ENCODE measurements around the gene ANAPC15. TPM values are rescaled to one million over a fixed set of nuclear protein-coding genes. Genes with fewer than 3 reads are reported as not detected.

The ANAPC15 gene
- total RNA-seq, 1 experiment from 2014 or later: 98.6 TPM

- Histone ChIP-seq H3K36me3 (ENCODE audit: control insufficient read depth, insufficient read depth, low read length) (0 out of 2 replicates have a peak, but pooled peaks cover 3% of the 10 kb centered on the region), H3K27me3 (replicated peaks; ENCODE audit: control insufficient read depth, insufficient read depth, low read length) (no peaks in the 10 kb centered on the region), H3K9me3 (no peaks in the 10 kb centered on the region), H3K4me3 (ENCODE audit: low read depth, low read length) (no peak overlapping the region), H3K4me1 (peaks cover 22% of the 10 kb centered on the region)
- CTCF ChIA-PET: interaction anchor here (0.6 to 1.0 kb wide), 2 partner anchors 9 to 36 kb away, joined by 3 to 8 read pairs; no protein-coding TSS in a partner anchor
- intact Hi-C loops (cut with micrococcal nuclease; ENCODE audit: unreplicated experiment): no loop called here
- peaks cover 24% of the 10 kb centered on the region for H3K36me3 Mint-ChIP-seq (ENCODE audit: insufficient read depth, unreplicated experiment)
- TF ChIP-seq CTCF (IDR thresholded peaks at IDR 0.05; ENCODE audit: insufficient read depth in 1 of 2, low read depth in 1 of 2, low read length in 1 of 2, severe bottlenecking in 1 of 2, unreplicated experiment in 1 of 2): no peak
- H3K9me3 Mint-ChIP-seq (ENCODE audit: unreplicated experiment): no peaks in the 10 kb centered on the region
- peak overlapping the region; percentile 24 for H3K27ac Mint-ChIP-seq (ENCODE audit: unreplicated experiment)
- no TSS peak for BruUV-seq (replicated peaks)
- no peak for DNase-seq
- H3K4me3 Mint-ChIP-seq (ENCODE audit: unreplicated experiment): no peak overlapping the region
- peaks cover 27% of the 10 kb centered on the region for H3K4me1 Mint-ChIP-seq (ENCODE audit: low read depth, unreplicated experiment)
- H3K27me3 Mint-ChIP-seq (ENCODE audit: insufficient read depth, unreplicated experiment): no peaks in the 10 kb centered on the region
- POLR2A ChIA-PET: interaction anchor here (1.0 kb wide), 1 partner anchor 36 kb away, joined by 3 read pairs; no protein-coding TSS in a partner anchor
These were observed 36.7 kb downstream of the ANAPC15 start for GRCh38 chr11:72075756-72076155.

GRCh38 chr11:72075109-72075508, 37.4 kb downstream of the ANAPC15 start:
- intact Hi-C loops (cut with micrococcal nuclease; ENCODE audit: unreplicated experiment): no loop called here
- H3K4me1 ChIP-seq: peaks cover 25% of the 10 kb centered on the region
- Mint-ChIP-seq H3K36me3 (ENCODE audit: insufficient read depth, unreplicated experiment) (peaks cover 17% of the 10 kb centered on the region), H3K4me3 (ENCODE audit: unreplicated experiment) (no peak overlapping the region), H3K4me1 (ENCODE audit: low read depth, unreplicated experiment) (peaks cover 27% of the 10 kb centered on the region), H3K27ac (ENCODE audit: unreplicated experiment) (peak overlapping the region; percentile 24), H3K27me3 (ENCODE audit: insufficient read depth, unreplicated experiment) (no peaks in the 10 kb centered on the region), H3K9me3 (ENCODE audit: unreplicated experiment) (no peaks in the 10 kb centered on the region)
- DNase-seq: no peak
- no peak overlapping the region for H3K4me3 ChIP-seq (ENCODE audit: low read depth, low read length)
- H3K36me3 ChIP-seq (ENCODE audit: control insufficient read depth, insufficient read depth, low read length): 0 out of 2 replicates have a peak, but pooled peaks cover 3% of the 10 kb centered on the region
- ChIA-PET POLR2A (interaction anchor here (1.0 kb wide), 1 partner anchor 36 kb away, joined by 3 read pairs; no protein-coding TSS in a partner anchor), CTCF (interaction anchor here (0.8 to 1.0 kb wide), 3 partner anchors 19 to 50 kb away, joined by 3 to 6 read pairs (median 3); no protein-coding TSS in a partner anchor)
- no peaks in the 10 kb centered on the region for H3K9me3 ChIP-seq
- peak in 1 of 2 experiments; percentile 28 for TF ChIP-seq CTCF (IDR thresholded peaks at IDR 0.05; ENCODE audit: insufficient read depth in 1 of 2, low read depth in 1 of 2, low read length in 1 of 2, severe bottlenecking in 1 of 2, unreplicated experiment in 1 of 2)
- BruUV-seq (replicated peaks): no TSS peak
- no peaks in the 10 kb centered on the region for H3K27me3 ChIP-seq (replicated peaks; ENCODE audit: control insufficient read depth, insufficient read depth, low read length)

GRCh38 chr11:72072348-72072747, 40.1 kb downstream of the ANAPC15 start:
- H3K27me3 Mint-ChIP-seq (ENCODE audit: insufficient read depth, unreplicated experiment): no peaks in the 10 kb centered on the region
- Histone ChIP-seq H3K9me3 (no peaks in the 10 kb centered on the region), H3K36me3 (ENCODE audit: control insufficient read depth, insufficient read depth, low read length) (0 out of 2 replicates have a peak, but pooled peaks cover 3% of the 10 kb centered on the region), H3K27me3 (replicated peaks; ENCODE audit: control insufficient read depth, insufficient read depth, low read length) (no peaks in the 10 kb centered on the region), H3K4me3 (ENCODE audit: low read depth, low read length) (no peak overlapping the region), H3K4me1 (peaks cover 26% of the 10 kb centered on the region)
- peak overlapping the region; percentile 50 for H3K27ac Mint-ChIP-seq (ENCODE audit: unreplicated experiment)
- H3K36me3 Mint-ChIP-seq (ENCODE audit: insufficient read depth, unreplicated experiment): peaks cover 33% of the 10 kb centered on the region
- no peak overlapping the region for H3K4me3 Mint-ChIP-seq (ENCODE audit: unreplicated experiment)
- H3K4me1 Mint-ChIP-seq (ENCODE audit: low read depth, unreplicated experiment): peaks cover 31% of the 10 kb centered on the region
- no peaks in the 10 kb centered on the region for H3K9me3 Mint-ChIP-seq (ENCODE audit: unreplicated experiment)
- BruUV-seq (replicated peaks): no TSS peak
- TF ChIP-seq CTCF (IDR thresholded peaks at IDR 0.05; ENCODE audit: insufficient read depth in 1 of 2, low read depth in 1 of 2, low read length in 1 of 2, severe bottlenecking in 1 of 2, unreplicated experiment in 1 of 2): no peak
- ChIA-PET CTCF (interaction anchor here (0.8 to 3.1 kb wide), 3 partner anchors 19 to 47 kb away, joined by 4 to 16 read pairs (median 7); no protein-coding TSS in a partner anchor), POLR2A (no interaction called here)
- peak; percentile 61 to 65 for DNase-seq
- intact Hi-C loops (cut with micrococcal nuclease; ENCODE audit: unreplicated experiment): no loop called here

All from Caco-2 (cell line).